Breast epithelium (tissue), 4 donors: ENCODE data around the gene ZSCAN25. TPM values are rescaled to one million over a fixed set of nuclear protein-coding genes. Genes with fewer than 3 reads are reported as not detected.

ENCODE experiments used
- DNase-seq, 2 donors: peaks; one replicate each; pipeline ENCODE4 v3.0.0-alpha.2; 2019; ENCODE audit warnings: low spot score in 2 of 2
- H3K27ac ChIP-seq, 2 donors: fragments of 200-600 bp; sonication (generic) in 1 of 2; one replicate each; pipeline ENCODE4 v1.5.1; 2016 to 2019; ENCODE audit warnings: mild to moderate bottlenecking in 1 of 2
- H3K27me3 ChIP-seq, 2 donors: fragments of 200-600 bp; sonication (generic) in 1 of 2; one replicate each; pipeline versions ENCODE4 v1.5.1 to v1.6.0; 2017 to 2019; ENCODE audit warnings: control low read depth in 1 of 2, mild to moderate bottlenecking in 1 of 2
- H3K36me3 ChIP-seq: fragments of 200-600 bp; one replicate; pipeline ENCODE4 v1.5.1; 2019
- H3K4me1 ChIP-seq, 2 donors: fragments of 200-600 bp; sonication (generic); one replicate each; pipeline ENCODE4 v1.5.1; 2016 to 2019; ENCODE audit warnings: control low read depth in 1 of 2
- H3K4me3 ChIP-seq, 3 donors: fragments of 200-600 bp; sonication (generic); 1 replicate in 2 of 3; 2 replicates in 1 of 3; pipeline ENCODE4 v1.5.1; 2016 to 2019; ENCODE audit warnings: mild to moderate bottlenecking in 3 of 3, moderate library complexity in 2 of 3
- H3K9me3 ChIP-seq, 2 donors: fragments of 200-600 bp; sonication (generic) in 1 of 2; one replicate each; pipeline ENCODE4 v1.5.1; 2016 to 2019; ENCODE audit warnings: control low read depth in 1 of 2
- CTCF ChIP-seq, 3 donors: fragments of 450-650 bp; IDR thresholded peaks; one replicate each; pipeline ENCODE4 v1.5.1; 2016 to 2017; ENCODE audit warnings: antibody characterized with exemption in 3 of 3, mild to moderate bottlenecking in 3 of 3, moderate library complexity in 3 of 3
- POLR2A ChIP-seq: fragments of 450-650 bp; IDR thresholded peaks from one replicate; pipeline ENCODE4 v1.6.1; 2016; ENCODE audit warnings: antibody characterized with exemption, mild to moderate bottlenecking, moderate library complexity
- POLR2AphosphoS5 ChIP-seq, 3 donors: sonication (generic); formaldehyde crosslinking; IDR thresholded peaks; one replicate each; pipeline ENCODE4 v1.6.1; 2017; ENCODE audit warnings: antibody characterized with exemption in 3 of 3
- intact Hi-C: fragments of 100-400 bp; cut with DNase I; formaldehyde crosslinking; loops from one replicate; pipeline ENCODE4 v1.15.1; 2023; ENCODE audit warnings: low total_unique reads
- total RNA-seq, 3 donors: library from RNA; depleted of rRNA; stranded (reverse); fragments of >200 nt; gene quantifications; one replicate each; pipeline ENCODE4 v1.1.0, GENCODE V29; 2016

ZSCAN25 gene
- total RNA-seq, 3 donors from 2014 or later = 15.2 to 23.6 (median 18.4) TPM

GRCh38 chr7:99606531-99606930, 10.2 kb upstream of the ZSCAN25 start:
- Histone ChIP-seq H3K4me3 (no peak overlapping the region), H3K27me3 (no peaks in the 10 kb centered on the region), H3K36me3 (no peaks in the 10 kb centered on the region), H3K4me1 (no peaks in the 10 kb centered on the region), H3K27ac (no peak overlapping the region), H3K9me3 (no peaks in the 10 kb centered on the region)
- intact Hi-C loops = no loop called here
- no peak for DNase-seq
- TF ChIP-seq CTCF (IDR thresholded peaks at IDR 0.05) (no peak), POLR2AphosphoS5 (IDR thresholded peaks at IDR 0.05) (no peak), POLR2A (no peak)

GRCh38 chr7:99607548-99607947, 9.2 kb upstream of the ZSCAN25 start:
- Histone ChIP-seq H3K27me3 (no peaks in the 10 kb centered on the region), H3K4me3 (no peak overlapping the region), H3K9me3 (no peaks in the 10 kb centered on the region), H3K36me3 (no peaks in the 10 kb centered on the region), H3K4me1 (no peaks in the 10 kb centered on the region), H3K27ac (no peak overlapping the region)
- no peak for DNase-seq
- intact Hi-C loops = no loop called here
- TF ChIP-seq POLR2AphosphoS5 (IDR thresholded peaks at IDR 0.05) (no peak), CTCF (IDR thresholded peaks at IDR 0.05) (no peak), POLR2A (no peak)

GRCh38 chr7:99614495-99614894, 2.3 kb upstream of the ZSCAN25 start:
- peaks cover 0 to 10% of the 10 kb centered on the region in 2 donors for H3K4me1 ChIP-seq
- H3K27ac ChIP-seq = no peak overlapping the region
- no peaks in the 10 kb centered on the region for H3K36me3 ChIP-seq
- intact Hi-C loops = no loop called here
- TF ChIP-seq POLR2AphosphoS5 (IDR thresholded peaks at IDR 0.05) = no peak
- no peak for TF ChIP-seq CTCF (IDR thresholded peaks at IDR 0.05)
- no peak for TF ChIP-seq POLR2A
- DNase-seq = no peak
- H3K4me3 ChIP-seq = no peak overlapping the region
- H3K27me3 ChIP-seq = no peaks in the 10 kb centered on the region
- no peaks in the 10 kb centered on the region for H3K9me3 ChIP-seq

GRCh38 chr7:99615989-99616358, 772 bp upstream of the ZSCAN25 start:
- intact Hi-C loops = no loop called here
- Histone ChIP-seq H3K4me3 (peak overlapping the region; percentile 74 to 98 (median 84)), H3K36me3 (peaks cover 5% of the 10 kb centered on the region), H3K27me3 (no peaks in the 10 kb centered on the region), H3K9me3 (no peaks in the 10 kb centered on the region), H3K4me1 (peaks cover 0 to 10% of the 10 kb centered on the region in 2 donors), H3K27ac (no peak overlapping the region)
- DNase-seq = no peak
- TF ChIP-seq POLR2A = no peak
- TF ChIP-seq CTCF (IDR thresholded peaks at IDR 0.05) = no peak
- TF ChIP-seq POLR2AphosphoS5 (IDR thresholded peaks at IDR 0.05) = no peak

- TF ChIP-seq POLR2AphosphoS5 (IDR thresholded peaks at IDR 0.05) (no peak), POLR2A (no peak), CTCF (IDR thresholded peaks at IDR 0.05) (no peak)
- Histone ChIP-seq H3K27ac (peak overlapping the region; percentile 87 to 90), H3K4me1 (peaks cover 0 to 10% of the 10 kb centered on the region in 2 donors), H3K27me3 (no peaks in the 10 kb centered on the region), H3K36me3 (peaks cover 5% of the 10 kb centered on the region), H3K4me3 (peak overlapping the region; percentile 74 to 98 (median 84)), H3K9me3 (no peaks in the 10 kb centered on the region)
- intact Hi-C loops = no loop called here
- DNase-seq = no peak
Measured at GRCh38 chr7:99617192-99617781, 541 bp downstream of the ZSCAN25 start.
